T-helper 22 cell (primary cell): ENCODE results near the gene FAM210A.

Experiments used
- DNase-seq: peaks from one replicate; pipeline ENCODE4 v3.0.0-alpha.2; 2020; ENCODE audit warnings: low read depth

FAM210A gene

GRCh38 chr18:13621886-13622619 lies 104.3 kb downstream of the FAM210A start:
- DNase-seq = no peak

GRCh38 chr18:13621446-13621849 lies 104.9 kb downstream of the FAM210A start:
- DNase-seq = no peak

DNA sequence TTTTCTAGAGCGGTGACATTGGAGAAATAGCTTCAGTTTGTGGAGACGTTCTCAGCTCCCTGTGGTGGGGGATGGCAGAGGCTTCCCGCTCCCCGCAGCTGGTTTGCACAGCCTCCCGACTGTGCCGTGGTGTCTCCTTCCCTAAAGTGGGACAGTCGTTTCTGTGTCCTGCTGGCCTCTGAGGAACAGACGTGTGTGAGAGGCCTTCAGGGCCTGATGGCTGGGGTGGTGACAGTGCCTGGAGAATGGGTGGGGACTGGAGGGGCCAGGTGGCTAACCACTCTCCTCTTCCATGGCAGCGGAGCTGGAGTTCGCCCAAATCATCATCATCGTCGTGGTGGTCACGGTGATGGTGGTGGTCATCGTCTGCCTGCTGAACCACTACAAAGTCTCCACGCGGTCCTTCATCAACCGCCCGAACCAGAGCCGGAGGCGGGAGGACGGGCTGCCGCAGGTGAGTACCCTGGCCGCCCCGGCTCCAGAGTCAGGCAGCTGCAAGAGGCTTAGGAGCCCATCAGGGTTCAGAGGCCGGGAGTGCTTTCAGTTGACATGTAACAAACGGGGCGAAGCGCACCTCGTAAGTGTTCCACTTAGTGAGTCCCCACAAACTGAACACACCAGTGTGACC lies 105.4 kb downstream of the FAM210A start:
- no peak for DNase-seq

DNA sequence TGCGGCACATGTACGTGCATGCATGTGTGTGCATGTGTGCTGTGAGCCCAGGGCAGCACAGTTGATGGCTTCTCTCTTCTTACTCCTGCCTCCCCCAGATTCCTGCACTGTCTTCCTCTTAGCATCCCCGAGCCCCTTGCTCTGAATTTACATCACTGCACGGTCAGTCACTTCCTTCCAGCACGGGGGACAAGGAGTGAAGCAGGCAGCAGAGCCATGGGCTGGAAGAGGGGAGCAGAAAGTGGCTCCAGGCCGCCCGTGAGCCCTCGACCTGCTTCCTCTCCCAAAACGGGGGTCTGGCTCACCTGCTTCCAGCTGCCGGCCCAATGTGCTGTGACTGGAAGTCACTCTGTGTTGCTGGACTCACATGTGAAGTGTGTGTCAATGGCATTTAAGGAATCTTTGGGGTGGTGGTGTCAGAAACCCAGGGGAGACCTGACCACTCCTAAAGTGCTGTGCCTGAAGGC lies 106.1 kb downstream of the FAM210A start:
- no peak for DNase-seq

DNA sequence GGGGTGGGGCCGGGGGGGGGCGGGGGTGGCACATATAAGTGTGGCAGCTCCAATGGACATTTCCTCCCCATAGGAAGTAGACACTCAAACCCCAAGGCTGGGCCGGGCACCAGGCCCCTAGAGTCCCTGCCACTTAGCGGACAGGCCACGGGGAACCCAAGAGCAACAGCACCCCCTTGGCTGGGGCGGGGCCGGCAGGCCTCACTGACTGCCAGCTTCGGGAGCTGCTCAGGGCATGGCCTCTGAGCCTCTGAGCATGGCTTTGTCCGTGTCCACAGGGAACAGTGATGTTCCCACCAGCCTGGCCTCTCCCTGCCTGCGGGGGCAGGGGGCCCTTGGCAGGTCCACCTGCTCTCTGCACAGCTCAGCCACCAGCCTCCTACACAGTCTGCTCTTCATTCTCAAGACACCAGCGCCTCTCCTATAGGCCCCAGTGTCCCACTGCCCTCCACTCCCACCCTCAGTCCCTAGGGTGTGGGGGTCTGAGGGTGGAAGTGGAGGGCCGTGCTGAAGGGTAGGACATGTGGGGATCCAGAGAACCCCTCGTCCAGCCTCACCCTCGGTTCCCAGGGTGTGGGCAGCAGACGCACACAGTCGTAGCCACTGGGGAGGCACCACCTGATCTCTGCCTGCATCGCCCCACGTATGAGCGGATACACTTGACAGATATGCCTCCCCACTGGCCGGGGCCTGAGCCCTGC lies 106.7 kb downstream of the FAM210A start:
- DNase-seq = no peak

DNA sequence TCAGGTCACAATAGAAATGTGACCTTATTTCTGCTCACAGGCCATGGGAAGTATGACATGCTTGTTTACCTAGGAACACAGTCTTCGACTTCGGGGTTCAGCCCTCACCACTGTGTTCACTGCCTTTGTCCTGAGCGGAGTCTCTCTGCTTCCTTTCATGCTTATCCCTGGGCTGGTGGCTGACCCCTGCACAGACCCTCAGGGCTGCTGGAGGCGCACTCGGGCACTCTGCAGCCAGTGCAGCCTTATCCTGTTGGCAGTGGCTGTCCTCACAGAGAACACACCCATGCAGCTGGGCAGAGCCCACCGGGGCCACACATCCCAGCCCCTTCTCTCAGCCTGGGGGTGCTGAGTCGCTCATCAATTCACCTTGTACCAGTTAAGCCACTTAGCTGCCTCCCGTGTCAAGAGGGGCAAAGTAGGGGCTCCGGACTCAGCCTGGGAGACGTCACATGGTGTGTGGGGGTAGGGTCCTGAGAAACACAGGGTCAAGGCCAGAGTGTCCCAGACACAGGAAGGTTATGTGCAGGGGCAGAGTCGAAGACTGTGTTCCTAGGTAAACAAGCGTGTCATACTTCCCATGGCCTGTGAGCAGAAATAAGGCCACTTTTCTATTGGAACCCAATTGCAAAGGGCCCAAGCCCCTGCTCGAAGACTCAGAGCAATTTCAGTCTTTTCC lies 107.5 kb downstream of the FAM210A start:
- DNase-seq = no peak

DNA sequence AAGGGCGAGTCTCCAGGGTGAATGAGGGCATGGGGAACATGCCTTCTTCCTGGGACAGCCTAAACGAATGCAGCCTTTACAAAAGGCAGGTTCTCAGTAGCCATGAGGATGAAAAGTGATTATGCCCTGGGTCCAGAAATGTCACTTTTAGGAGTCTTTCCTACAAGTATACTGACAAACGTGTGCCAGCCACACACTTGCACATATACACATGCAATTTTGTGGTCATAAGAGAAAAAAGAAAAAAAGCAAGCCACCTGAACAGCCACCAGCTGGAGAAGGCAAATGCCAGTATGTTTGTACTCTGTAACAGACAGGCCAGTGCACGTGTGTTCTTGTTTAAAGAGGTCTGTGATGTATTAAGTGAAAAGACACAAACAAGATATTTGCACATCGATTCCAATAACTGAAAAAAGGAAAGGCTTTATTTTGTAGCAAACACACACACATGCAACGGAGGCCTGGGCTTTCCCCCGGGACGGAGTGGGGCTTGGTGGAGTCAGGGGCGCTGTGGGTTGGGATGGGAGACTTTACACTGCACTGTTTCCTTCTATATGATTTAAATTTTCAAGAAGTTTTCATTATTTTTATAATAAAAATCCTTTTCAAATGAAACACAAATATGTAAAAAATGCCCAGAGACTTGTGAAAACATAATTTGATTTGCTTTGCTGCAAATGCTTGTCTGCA lies 108.4 kb downstream of the FAM210A start:
- DNase-seq = no peak

- no peak for DNase-seq
These were observed 109.8 kb downstream of the FAM210A start for GRCh38 chr18:13616525-13617035.

GRCh38 chr18:13616041-13616440 lies 110.3 kb downstream of the FAM210A start:
- DNase-seq = no peak

DNA sequence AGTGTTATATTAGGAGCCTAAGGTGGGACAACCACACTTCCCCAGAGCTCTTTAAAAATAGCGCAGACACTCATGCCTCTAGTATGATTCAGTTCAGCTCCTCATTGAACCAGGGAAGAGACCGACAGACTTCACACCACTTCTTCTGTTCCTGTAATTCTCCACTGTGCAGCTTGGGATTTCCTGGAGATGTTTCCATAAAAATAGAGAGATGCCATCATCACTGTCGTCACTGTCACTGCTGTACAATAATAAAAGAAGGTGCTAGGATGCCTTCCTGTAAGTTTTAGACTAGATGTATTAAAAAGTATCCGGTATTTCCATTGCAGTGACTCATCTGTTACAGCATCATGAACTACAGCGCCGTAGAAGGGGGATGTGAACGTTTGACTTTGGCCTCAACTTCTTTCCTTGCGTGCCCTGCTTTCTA lies 110.9 kb downstream of the FAM210A start:
- no peak for DNase-seq

GRCh38 chr18:13614641-13615288 lies 111.6 kb downstream of the FAM210A start:
- DNase-seq = no peak

GRCh38 chr18:13613591-13614501 lies 112.5 kb downstream of the FAM210A start:
- no peak for DNase-seq
